Trophoblast cell (in vitro differentiated cells and primary cell): Measurements from ENCODE around the gene NSMF.

Experiments
- DNase-seq, 2 donors: peaks; one replicate each; pipeline ENCODE4 v3.0.0-alpha.2; 2016
- H2AFZ ChIP-seq: 2 replicates; pipeline ENCODE4 v1.6.1; 2013; ENCODE audit warnings: low read length, moderate library complexity, mild to moderate bottlenecking; ENCODE audit not compliant: insufficient read depth, poor library complexity
- H2AK5ac ChIP-seq: 2 replicates; pipeline ENCODE4 v1.6.1; 2013; ENCODE audit warnings: mild to moderate bottlenecking, low read length
- H2BK120ac ChIP-seq: 2 replicates; pipeline ENCODE4 v1.6.1; 2013; ENCODE audit warnings: low read length, mild to moderate bottlenecking, moderate library complexity; ENCODE audit not compliant: insufficient read depth, poor library complexity
- H2BK12ac ChIP-seq: 2 replicates; pipeline ENCODE4 v1.6.1; 2013; ENCODE audit warnings: mild to moderate bottlenecking, low read length, moderate library complexity
- H2BK5ac ChIP-seq: 2 replicates; pipeline ENCODE4 v1.6.1; 2013; ENCODE audit warnings: low read length, low read depth, moderate library complexity, mild to moderate bottlenecking; ENCODE audit not compliant: poor library complexity
- H3K14ac ChIP-seq: 2 replicates; pipeline ENCODE4 v1.6.1; 2013; ENCODE audit warnings: mild to moderate bottlenecking, low read length
- H3K18ac ChIP-seq: 2 replicates; pipeline ENCODE4 v1.6.1; 2013; ENCODE audit warnings: mild to moderate bottlenecking, low read length
- H3K23ac ChIP-seq: 2 replicates; pipeline ENCODE4 v1.6.1; 2013; ENCODE audit warnings: low read length
- H3K27ac ChIP-seq: 2 replicates; pipeline ENCODE4 v1.5.1; 2013; ENCODE audit warnings: low read depth, mild to moderate bottlenecking, inconsistent platforms, low read length, moderate library complexity
- H3K27me3 ChIP-seq: 2 replicates; pipeline ENCODE4 v1.6.1; 2013; ENCODE audit warnings: inconsistent platforms, mild to moderate bottlenecking, low read length, moderate library complexity; ENCODE audit not compliant: insufficient read depth
- H3K36me3 ChIP-seq, 2 experiments: 1 replicate in 1 of 2; 2 replicates in 1 of 2; pipeline ENCODE4 v1.6.1; 2013; ENCODE audit warnings: low read length in 2 of 2, mild to moderate bottlenecking in 2 of 2, moderate library complexity in 1 of 2; ENCODE audit not compliant: insufficient read depth in 2 of 2, control insufficient read depth in 1 of 2
- H3K4ac ChIP-seq: 2 replicates; pipeline ENCODE4 v1.6.1; 2013; ENCODE audit warnings: low read depth, mild to moderate bottlenecking, low read length, moderate library complexity
- H3K4me1 ChIP-seq, 2 experiments: 1 replicate in 1 of 2; 2 replicates in 1 of 2; pipeline ENCODE4 v1.6.1; 2013; ENCODE audit warnings: low read length in 2 of 2, mild to moderate bottlenecking in 2 of 2, moderate library complexity in 1 of 2; ENCODE audit not compliant: insufficient read depth in 2 of 2, control insufficient read depth in 1 of 2
- H3K4me2 ChIP-seq: 2 replicates; pipeline ENCODE4 v1.6.1; 2013; ENCODE audit warnings: inconsistent platforms, mild to moderate bottlenecking, low read length, moderate library complexity
- H3K4me3 ChIP-seq: 2 replicates; pipeline ENCODE4 v1.5.1; 2013; ENCODE audit warnings: mild to moderate bottlenecking, low read depth, low read length, inconsistent platforms
- H3K79me1 ChIP-seq: one replicate; pipeline ENCODE4 v1.6.1; 2013; ENCODE audit warnings: low read length
- H3K79me2 ChIP-seq: 2 replicates; pipeline ENCODE4 v1.6.1; 2013; ENCODE audit warnings: low read length, mild to moderate bottlenecking; ENCODE audit not compliant: control insufficient read depth, insufficient read depth, poor library complexity
- H3K9ac ChIP-seq: 2 replicates; pipeline ENCODE4 v1.6.1; 2013; ENCODE audit warnings: mild to moderate bottlenecking, low read length
- H3K9me3 ChIP-seq: 2 replicates; pipeline ENCODE4 v1.6.1; 2013; ENCODE audit warnings: low read depth, mild to moderate bottlenecking, control low read depth, inconsistent platforms, low read length; ENCODE audit not compliant: insufficient read depth
- H4K12ac ChIP-seq: 2 replicates; pipeline ENCODE4 v1.6.1; 2013; ENCODE audit warnings: low read depth, mild to moderate bottlenecking, low read length, moderate library complexity
- H4K8ac ChIP-seq: 2 replicates; pipeline ENCODE4 v1.6.1; 2013; ENCODE audit warnings: low read depth, mild to moderate bottlenecking, low read length, moderate library complexity
- H4K91ac ChIP-seq: one replicate; pipeline ENCODE4 v1.6.1; 2013; ENCODE audit warnings: low read depth, mild to moderate bottlenecking, low read length, moderate library complexity
- WGBS: extraction: QIAGEN DNeasy Blood & Tissue Kit; methylation state at CpG from one replicate; pipeline ENCODE4 v1.1.7; 2013; ENCODE audit warnings: missing lambda C conversion rate; ENCODE audit not compliant: insufficient read length, insufficient coverage; ENCODE audit errors: extremely low coverage; 5-methylcytosine and 5-hydroxymethylcytosine counted together

NSMF gene

GRCh38 chr9:137433916-137434431 lies 25.2 kb downstream of the NSMF start:
- no CpG with 5 or more reads among the region's 26 CpGs for WGBS
- no peak overlapping the region for H2AFZ ChIP-seq
- H3K18ac ChIP-seq, result no peak overlapping the region
- no peak overlapping the region for H2BK12ac ChIP-seq
- no peaks in the 10 kb centered on the region for H3K36me3 ChIP-seq
- no peak overlapping the region for H3K4me3 ChIP-seq
- H3K4me1 ChIP-seq, result no peaks in the 10 kb centered on the region
- no peak overlapping the region for H3K9ac ChIP-seq
- H3K27me3 ChIP-seq, result no peaks in the 10 kb centered on the region
- no peak overlapping the region for H3K23ac ChIP-seq
- no peak overlapping the region for H2AK5ac ChIP-seq
- H3K4ac ChIP-seq, result no peak overlapping the region
- no peak overlapping the region for H3K4me2 ChIP-seq
- no peaks in the 10 kb centered on the region for H3K9me3 ChIP-seq
- DNase-seq, result no peak
- no peak overlapping the region for H4K12ac ChIP-seq
- no peak overlapping the region for H2BK120ac ChIP-seq
- H3K79me2 ChIP-seq, result no peaks in the 10 kb centered on the region
- no peak overlapping the region for H3K14ac ChIP-seq
- no peak overlapping the region for H4K8ac ChIP-seq
- no peak overlapping the region for H2BK5ac ChIP-seq
- no peak overlapping the region for H4K91ac ChIP-seq
- H3K27ac ChIP-seq, result no peak overlapping the region
- no peaks in the 10 kb centered on the region for H3K79me1 ChIP-seq

GRCh38 chr9:137433349-137433915 lies 25.7 kb downstream of the NSMF start:
- Histone ChIP-seq H2BK120ac (no peak overlapping the region), H4K12ac (no peak overlapping the region), H3K9me3 (no peaks in the 10 kb centered on the region), H3K36me3 (no peaks in the 10 kb centered on the region), H2AFZ (no peak overlapping the region), H3K23ac (no peak overlapping the region), H3K27me3 (no peaks in the 10 kb centered on the region), H3K9ac (no peak overlapping the region), H2BK12ac (no peak overlapping the region), H3K79me2 (no peaks in the 10 kb centered on the region), H3K79me1 (no peaks in the 10 kb centered on the region), H3K4me2 (no peak overlapping the region), H3K27ac (no peak overlapping the region), H2BK5ac (no peak overlapping the region), H2AK5ac (no peak overlapping the region), H3K4me1 (no peaks in the 10 kb centered on the region), H4K8ac (no peak overlapping the region), H3K4ac (no peak overlapping the region), H3K4me3 (peak overlapping the region; percentile 55), H3K18ac (no peak overlapping the region), H4K91ac (no peak overlapping the region), H3K14ac (no peak overlapping the region)
- no peak for DNase-seq
- no CpG with 5 or more reads among the region's 19 CpGs for WGBS

- H2AFZ ChIP-seq, result no peak overlapping the region
- H2BK5ac ChIP-seq, result no peak overlapping the region
- no peak overlapping the region for H2AK5ac ChIP-seq
- H3K27me3 ChIP-seq, result no peaks in the 10 kb centered on the region
- H3K4me2 ChIP-seq, result no peak overlapping the region
- H4K8ac ChIP-seq, result no peak overlapping the region
- no peak overlapping the region for H3K23ac ChIP-seq
- H3K18ac ChIP-seq, result no peak overlapping the region
- no peak overlapping the region for H3K4me3 ChIP-seq
- H4K12ac ChIP-seq, result no peak overlapping the region
- no peaks in the 10 kb centered on the region for H3K79me1 ChIP-seq
- H3K27ac ChIP-seq, result no peak overlapping the region
- H2BK12ac ChIP-seq, result no peak overlapping the region
- no CpG with 5 or more reads among the region's 20 CpGs for WGBS
- no peak for DNase-seq
- no peaks in the 10 kb centered on the region for H3K9me3 ChIP-seq
- no peak overlapping the region for H3K14ac ChIP-seq
- no peaks in the 10 kb centered on the region for H3K36me3 ChIP-seq
- H4K91ac ChIP-seq, result no peak overlapping the region
- H3K79me2 ChIP-seq, result no peaks in the 10 kb centered on the region
- H3K4ac ChIP-seq, result no peak overlapping the region
- no peaks in the 10 kb centered on the region for H3K4me1 ChIP-seq
- H2BK120ac ChIP-seq, result no peak overlapping the region
- H3K9ac ChIP-seq, result no peak overlapping the region
These were observed 26.3 kb downstream of the NSMF start for GRCh38 chr9:137432687-137433348.

- no peak overlapping the region for H2AK5ac ChIP-seq
- no peaks in the 10 kb centered on the region for H3K9me3 ChIP-seq
- H4K12ac ChIP-seq, result no peak overlapping the region
- no peak overlapping the region for H3K9ac ChIP-seq
- no peak overlapping the region for H4K91ac ChIP-seq
- H3K27me3 ChIP-seq, result no peaks in the 10 kb centered on the region
- no peak overlapping the region for H4K8ac ChIP-seq
- no peaks in the 10 kb centered on the region for H3K36me3 ChIP-seq
- no peak overlapping the region for H2BK12ac ChIP-seq
- no peak overlapping the region for H3K23ac ChIP-seq
- H3K4me3 ChIP-seq, result peak overlapping the region; percentile 12
- no peak overlapping the region for H3K18ac ChIP-seq
- no peak overlapping the region for H3K14ac ChIP-seq
- H3K27ac ChIP-seq, result no peak overlapping the region
- H3K4me2 ChIP-seq, result no peak overlapping the region
- no peak for DNase-seq
- no peak overlapping the region for H3K4ac ChIP-seq
- H2AFZ ChIP-seq, result no peak overlapping the region
- no peak overlapping the region for H2BK120ac ChIP-seq
- no peaks in the 10 kb centered on the region for H3K79me2 ChIP-seq
- no peaks in the 10 kb centered on the region for H3K79me1 ChIP-seq
- no CpG with 5 or more reads among the region's 21 CpGs for WGBS
- no peak overlapping the region for H2BK5ac ChIP-seq
- H3K4me1 ChIP-seq, result no peaks in the 10 kb centered on the region
These were observed 27.7 kb downstream of the NSMF start for GRCh38 chr9:137431416-137431931.
